Parathyroid adenoma (tissue), 2 donors: ENCODE measurements around the gene PADI3.

ENCODE experiments used
- H2AFZ ChIP-seq: fragments of 300-600 bp; sonication (generic); one replicate; pipeline ENCODE4 v1.7.0; 2017; ENCODE audit warnings: antibody characterized with exemption, mild to moderate bottlenecking
- H3K27ac ChIP-seq: fragments of 300-600 bp; sonication (generic); one replicate; pipeline ENCODE4 v1.7.0; 2017
- H3K27me3 ChIP-seq: fragments of 300-600 bp; sonication (generic); one replicate; pipeline ENCODE4 v1.7.0; 2017; ENCODE audit warnings: low read length; ENCODE audit not compliant: control insufficient read depth, insufficient read depth
- H3K36me3 ChIP-seq: fragments of 300-600 bp; sonication (generic); one replicate; pipeline ENCODE4 v1.7.0; 2017; ENCODE audit warnings: low read length; ENCODE audit not compliant: control insufficient read depth, insufficient read depth
- H3K4me1 ChIP-seq: fragments of 300-600 bp; sonication (generic); one replicate; pipeline ENCODE4 v1.7.0; 2017; ENCODE audit warnings: control low read depth
- H3K4me2 ChIP-seq: fragments of 300-600 bp; sonication (generic); one replicate; pipeline ENCODE4 v1.7.0; 2017; ENCODE audit warnings: low read length
- H3K4me3 ChIP-seq: fragments of 300-600 bp; sonication (generic); one replicate; pipeline ENCODE4 v1.7.0; 2017; ENCODE audit warnings: low read depth, low read length
- H3K79me2 ChIP-seq: fragments of 300-600 bp; sonication (generic); one replicate; pipeline ENCODE4 v1.7.0; 2017; ENCODE audit warnings: control low read depth
- H3K9ac ChIP-seq: fragments of 300-600 bp; sonication (generic); one replicate; pipeline ENCODE4 v1.7.0; 2017; ENCODE audit warnings: mild to moderate bottlenecking
- H3K9me3 ChIP-seq: fragments of 300-600 bp; sonication (generic); one replicate; pipeline ENCODE4 v1.7.0; 2017; ENCODE audit warnings: low read length; ENCODE audit not compliant: control insufficient read depth
- TF ChIP-seq, protein P1 (sequence below): fragments of 300-600 bp; sonication (generic); IDR thresholded peaks from one replicate; pipeline ENCODE4 v1.7.0; 2017; ENCODE audit warnings: antibody characterized with exemption, mild to moderate bottlenecking
- donor health status: primary hyperparathyroidism.

PADI3 gene

DNA sequence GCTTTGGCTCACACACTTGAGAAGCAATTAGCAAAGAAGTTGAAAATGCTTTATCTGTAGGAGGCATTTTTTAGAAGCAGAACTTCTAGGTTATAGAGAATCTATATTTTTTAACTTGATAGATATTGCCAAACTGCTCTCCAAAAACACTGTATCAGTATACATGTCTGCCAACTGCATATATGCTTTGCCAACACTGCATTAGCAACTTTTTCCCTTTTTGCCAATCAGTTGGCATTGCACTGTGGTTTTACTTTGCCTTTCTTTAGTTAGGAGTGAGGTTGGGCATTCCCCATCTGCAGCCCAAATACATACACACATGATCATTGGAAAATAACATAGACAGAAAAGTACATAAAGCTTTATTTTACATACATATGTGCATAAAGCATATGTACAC, 15.0 kb downstream of the PADI3 start:
- H3K4me3 ChIP-seq, result no peak overlapping the region
- TF ChIP-seq, protein P1, sequence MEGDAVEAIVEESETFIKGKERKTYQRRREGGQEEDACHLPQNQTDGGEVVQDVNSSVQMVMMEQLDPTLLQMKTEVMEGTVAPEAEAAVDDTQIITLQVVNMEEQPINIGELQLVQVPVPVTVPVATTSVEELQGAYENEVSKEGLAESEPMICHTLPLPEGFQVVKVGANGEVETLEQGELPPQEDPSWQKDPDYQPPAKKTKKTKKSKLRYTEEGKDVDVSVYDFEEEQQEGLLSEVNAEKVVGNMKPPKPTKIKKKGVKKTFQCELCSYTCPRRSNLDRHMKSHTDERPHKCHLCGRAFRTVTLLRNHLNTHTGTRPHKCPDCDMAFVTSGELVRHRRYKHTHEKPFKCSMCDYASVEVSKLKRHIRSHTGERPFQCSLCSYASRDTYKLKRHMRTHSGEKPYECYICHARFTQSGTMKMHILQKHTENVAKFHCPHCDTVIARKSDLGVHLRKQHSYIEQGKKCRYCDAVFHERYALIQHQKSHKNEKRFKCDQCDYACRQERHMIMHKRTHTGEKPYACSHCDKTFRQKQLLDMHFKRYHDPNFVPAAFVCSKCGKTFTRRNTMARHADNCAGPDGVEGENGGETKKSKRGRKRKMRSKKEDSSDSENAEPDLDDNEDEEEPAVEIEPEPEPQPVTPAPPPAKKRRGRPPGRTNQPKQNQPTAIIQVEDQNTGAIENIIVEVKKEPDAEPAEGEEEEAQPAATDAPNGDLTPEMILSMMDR, result no peak
- no peaks in the 10 kb centered on the region for H3K9me3 ChIP-seq
- H3K36me3 ChIP-seq, result no peaks in the 10 kb centered on the region
- no peak overlapping the region for H2AFZ ChIP-seq
- no peaks in the 10 kb centered on the region for H3K4me1 ChIP-seq
- H3K79me2 ChIP-seq, result no peaks in the 10 kb centered on the region
- no peak overlapping the region for H3K9ac ChIP-seq
- no peaks in the 10 kb centered on the region for H3K27me3 ChIP-seq
- no peak overlapping the region for H3K27ac ChIP-seq
- no peak overlapping the region for H3K4me2 ChIP-seq

DNA sequence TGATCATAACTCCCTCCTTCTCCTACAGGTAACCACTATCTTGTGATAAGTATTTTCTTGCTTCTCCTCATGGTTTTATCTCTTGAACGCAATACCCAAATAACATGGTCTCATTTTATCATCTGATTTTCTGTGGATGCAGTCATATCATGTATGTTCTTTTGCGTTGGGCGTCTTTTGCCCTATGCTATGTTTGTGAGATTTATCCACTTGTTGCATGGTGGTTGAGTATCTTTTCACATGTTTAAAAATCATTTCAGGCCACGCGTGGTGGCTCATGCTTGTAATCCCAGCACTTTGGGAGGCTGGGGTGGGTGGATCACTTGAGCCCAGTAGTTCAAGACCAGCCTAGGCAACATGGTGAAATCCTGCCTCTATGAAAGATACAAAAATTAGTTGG, 15.6 kb downstream of the PADI3 start:
- Histone ChIP-seq H3K4me3 (no peak overlapping the region), H3K27me3 (no peaks in the 10 kb centered on the region), H3K4me1 (no peaks in the 10 kb centered on the region), H3K36me3 (no peaks in the 10 kb centered on the region), H2AFZ (no peak overlapping the region), H3K9ac (no peak overlapping the region), H3K9me3 (no peaks in the 10 kb centered on the region), H3K79me2 (no peaks in the 10 kb centered on the region), H3K4me2 (no peak overlapping the region), H3K27ac (no peak overlapping the region)
- TF ChIP-seq, protein P1, result no peak

DNA sequence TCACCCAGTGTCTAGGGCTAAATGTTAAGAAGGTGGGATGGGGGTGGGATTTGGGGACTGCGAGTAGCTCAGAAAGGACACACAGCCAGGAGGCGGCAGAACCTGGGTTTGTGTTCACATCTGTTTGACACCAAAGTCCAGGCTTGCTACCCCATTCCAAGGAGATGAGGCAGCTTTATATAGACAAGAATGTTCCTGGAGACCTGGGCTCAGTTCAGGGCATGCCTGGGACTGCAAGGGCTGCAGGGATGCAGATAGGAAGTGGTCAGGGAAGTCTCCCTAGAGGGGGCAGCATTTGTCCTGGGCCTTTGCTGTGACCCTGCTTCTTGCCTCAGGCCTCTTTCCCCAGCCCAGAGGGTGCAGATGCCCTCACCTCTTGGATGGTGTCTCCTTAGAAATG, 16.3 kb downstream of the PADI3 start:
- Histone ChIP-seq H3K27me3 (no peaks in the 10 kb centered on the region), H3K27ac (no peak overlapping the region), H3K36me3 (no peaks in the 10 kb centered on the region), H3K9ac (no peak overlapping the region), H3K4me2 (no peak overlapping the region), H2AFZ (no peak overlapping the region), H3K4me3 (no peak overlapping the region), H3K9me3 (no peaks in the 10 kb centered on the region), H3K79me2 (no peaks in the 10 kb centered on the region), H3K4me1 (no peaks in the 10 kb centered on the region)
- TF ChIP-seq, protein P1, result no peak

DNA sequence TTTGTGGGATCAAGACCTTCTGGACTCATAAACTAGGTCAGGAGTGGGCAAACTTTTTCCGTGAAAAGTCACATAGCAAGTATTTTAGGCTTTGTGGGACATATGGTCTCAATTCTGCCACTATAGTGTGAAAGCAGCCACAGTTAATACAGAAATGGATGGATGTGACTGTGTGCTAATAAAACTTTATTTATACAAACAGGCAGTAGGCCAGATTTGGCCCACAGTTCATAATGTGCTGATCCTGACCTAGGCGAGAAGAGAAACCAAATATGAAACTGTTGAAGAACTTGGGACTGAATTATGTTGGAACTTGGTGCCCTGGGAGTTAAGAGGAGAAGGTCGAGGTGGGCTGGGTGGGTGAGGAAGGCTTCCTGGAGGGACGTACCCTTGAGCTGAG, 17.1 kb downstream of the PADI3 start:
- no peak overlapping the region for H3K9ac ChIP-seq
- no peaks in the 10 kb centered on the region for H3K36me3 ChIP-seq
- H3K27ac ChIP-seq, result no peak overlapping the region
- no peak overlapping the region for H2AFZ ChIP-seq
- H3K9me3 ChIP-seq, result no peaks in the 10 kb centered on the region
- no peaks in the 10 kb centered on the region for H3K79me2 ChIP-seq
- no peaks in the 10 kb centered on the region for H3K4me1 ChIP-seq
- H3K4me3 ChIP-seq, result no peak overlapping the region
- TF ChIP-seq, protein P1, result no peak
- no peaks in the 10 kb centered on the region for H3K27me3 ChIP-seq
- H3K4me2 ChIP-seq, result no peak overlapping the region

DNA sequence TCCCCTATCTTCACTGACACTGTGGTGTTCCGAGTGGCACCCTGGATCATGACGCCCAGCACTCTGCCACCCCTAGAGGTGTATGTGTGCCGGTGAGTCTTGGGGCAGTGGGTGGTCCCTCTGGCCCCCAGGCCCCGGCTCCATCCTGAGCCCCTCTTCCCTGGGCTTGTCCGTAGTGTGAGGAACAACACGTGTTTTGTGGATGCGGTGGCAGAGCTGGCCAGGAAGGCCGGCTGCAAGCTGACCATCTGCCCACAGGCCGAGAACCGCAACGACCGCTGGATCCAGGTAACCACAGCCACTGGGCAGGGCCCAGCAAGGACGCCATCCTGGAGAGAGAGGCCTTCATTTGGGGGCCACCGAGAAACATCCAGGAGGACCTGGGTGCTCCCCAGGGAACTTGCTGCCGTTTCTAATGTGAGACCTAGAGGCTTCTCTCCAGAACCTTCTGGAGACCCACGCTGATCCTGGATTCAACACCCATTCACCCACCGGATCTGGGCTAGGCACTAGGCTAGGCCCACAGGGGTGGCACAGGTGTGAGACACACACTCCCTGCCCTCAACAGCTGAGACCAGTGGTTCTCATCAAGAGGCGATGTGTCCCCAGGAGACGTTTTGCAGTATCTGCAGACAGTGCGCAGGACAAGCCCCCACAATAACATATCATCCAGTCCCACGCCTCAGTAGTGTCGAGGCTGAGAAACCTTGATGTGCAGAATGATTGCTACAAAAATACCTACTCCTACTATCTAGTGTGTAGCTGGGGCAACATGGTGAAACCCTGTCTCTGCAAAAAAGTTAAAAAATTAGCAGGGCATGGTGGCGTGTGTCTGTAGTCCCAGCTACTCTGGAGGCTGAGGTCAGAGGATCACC, 22.2 kb downstream of the PADI3 start:
- no peak overlapping the region for H3K27ac ChIP-seq
- no peaks in the 10 kb centered on the region for H3K4me1 ChIP-seq
- no peaks in the 10 kb centered on the region for H3K27me3 ChIP-seq
- no peak overlapping the region for H3K4me2 ChIP-seq
- TF ChIP-seq, protein P1, result no peak
- no peak overlapping the region for H3K9ac ChIP-seq
- no peaks in the 10 kb centered on the region for H3K79me2 ChIP-seq
- H3K36me3 ChIP-seq, result no peaks in the 10 kb centered on the region
- H3K9me3 ChIP-seq, result no peaks in the 10 kb centered on the region
- no peak overlapping the region for H3K4me3 ChIP-seq
- no peak overlapping the region for H2AFZ ChIP-seq
